ENCODE results near the gene ST3GAL2.

- TF ChIP-seq ZNF384 (IDR thresholded peaks at IDR 0.05) (no peak), SUZ12 (IDR thresholded peaks at IDR 0.05) (no peak), SP1 (IDR thresholded peaks at IDR 0.05) (no peak), NFRKB (IDR thresholded peaks at IDR 0.05) (no peak), HDGF (IDR thresholded peaks at IDR 0.05; ENCODE audit: borderline replicate concordance) (no peak)
Measured at GRCh38 chr16:70348991-70349390, 89.9 kb downstream of the ST3GAL2 start.
